Caco-2 (cell line): ENCODE results near the gene DMRTB1. TPM values are rescaled to one million over a fixed set of nuclear protein-coding genes. Genes with fewer than 3 reads are reported as not detected.
A peak's percentile ranks its signal among the peaks of the same experiment; 100 is the strongest.

ENCODE experiments used
- BruUV-seq: library from RNA; stranded (reverse); fragments of 400-500 nt; replicated peaks from 2 replicates; lab custom pipeline; 2021; lab: Mats Ljungman, UMichigan
- CTCF ChIA-PET: fragments of 300-600 bp; sonication (Branson Sonifier 250); formaldehyde crosslinking; loops from one replicate; lab custom pipeline; 2022; ENCODE audit warnings: antibody characterized with exemption; lab: Charles Lee
- POLR2A ChIA-PET: fragments of 300-600 bp; sonication (Branson Sonifier 250); formaldehyde crosslinking; loops from one replicate; lab custom pipeline; 2022; ENCODE audit warnings: antibody characterized with exemption; lab: Charles Lee
- DNase-seq, 2 experiments: peaks; one replicate each; pipeline versions ENCODE4 v3.0.0 to v3.0.0-alpha.2; 2020 to 2022
- H3K27me3 ChIP-seq: replicated peaks from 2 replicates; pipeline ENCODE4 v1.6.0; 2011; ENCODE audit warnings: low read length; ENCODE audit not compliant: control insufficient read depth, insufficient read depth
- H3K36me3 ChIP-seq: 2 replicates; pipeline ENCODE4 v1.5.1; 2011; ENCODE audit warnings: low read length; ENCODE audit not compliant: control insufficient read depth, insufficient read depth
- H3K4me1 ChIP-seq: fragments of 250-450 bp; sonication (Bioruptor Pico); 2 replicates; pipeline ENCODE4 v1.5.1; 2020; ENCODE audit warnings: mild to moderate bottlenecking
- H3K4me3 ChIP-seq: 2 replicates; pipeline ENCODE4 v1.5.1; 2011; ENCODE audit warnings: low read depth, mild to moderate bottlenecking, control low read depth, low read length
- H3K9me3 ChIP-seq: fragments of 250-450 bp; sonication (Bioruptor Pico); 2 replicates; pipeline ENCODE4 v1.5.1; 2020; ENCODE audit warnings: mild to moderate bottlenecking, moderate library complexity
- H3K27ac Mint-ChIP-seq: one replicate; pipeline ENCODE4 v1.8.0; 2022; ENCODE audit warnings: mixed read lengths; ENCODE audit not compliant: unreplicated experiment
- H3K27me3 Mint-ChIP-seq: one replicate; pipeline ENCODE4 v1.8.0; 2022; ENCODE audit warnings: mixed read lengths; ENCODE audit not compliant: insufficient read depth, unreplicated experiment
- H3K36me3 Mint-ChIP-seq: one replicate; pipeline ENCODE4 v1.8.0; 2022; ENCODE audit warnings: mild to moderate bottlenecking, mixed read lengths; ENCODE audit not compliant: insufficient read depth, unreplicated experiment
- H3K4me1 Mint-ChIP-seq: one replicate; pipeline ENCODE4 v1.8.0; 2022; ENCODE audit warnings: low read depth, mixed read lengths; ENCODE audit not compliant: unreplicated experiment
- H3K4me3 Mint-ChIP-seq: one replicate; pipeline ENCODE4 v1.8.0; 2022; ENCODE audit warnings: mild to moderate bottlenecking, moderate library complexity, mixed read lengths; ENCODE audit not compliant: unreplicated experiment
- H3K9me3 Mint-ChIP-seq: one replicate; pipeline ENCODE4 v1.8.0; 2022; ENCODE audit warnings: mixed read lengths; ENCODE audit not compliant: unreplicated experiment
- CTCF ChIP-seq, 2 experiments: fragments of 200-600 bp in 1 of 2; IDR thresholded peaks; 1 replicate in 1 of 2; 2 replicates in 1 of 2; pipeline versions ENCODE4 v1.5.1 to v1.8.0; 2011 to 2022; ENCODE audit warnings: antibody characterized with exemption in 1 of 2, control low read depth in 1 of 2, inconsistent platforms in 1 of 2, low read depth in 1 of 2, low read length in 1 of 2, mild to moderate bottlenecking in 1 of 2, moderate library complexity in 1 of 2; ENCODE audit not compliant: insufficient read depth in 1 of 2, severe bottlenecking in 1 of 2, unreplicated experiment in 1 of 2
- intact Hi-C: fragments of 100-400 bp; cut with micrococcal nuclease; formaldehyde crosslinking; loops from one replicate; pipeline ENCODE4 v1.10.0; 2022; ENCODE audit not compliant: unreplicated experiment
- total RNA-seq: library from RNA; stranded (reverse); gene quantifications from 2 replicates; pipeline ENCODE4 v1.2.3, GENCODE V29; 2022

Gene DMRTB1
- total RNA-seq, 1 experiment from 2014 or later, result not detected

- CTCF ChIA-PET, result no interaction called here
- no peak for DNase-seq
These were observed 9.0 kb upstream of the DMRTB1 start for GRCh38 chr1:53450225-53450624.

GRCh38 chr1:53454019-53454418, 5.2 kb upstream of the DMRTB1 start:
- no peaks in the 10 kb centered on the region for H3K4me1 ChIP-seq
- Mint-ChIP-seq H3K27me3 (peaks cover 3% of the 10 kb centered on the region), H3K27ac (no peak overlapping the region), H3K4me1 (peaks cover 6% of the 10 kb centered on the region), H3K9me3 (no peaks in the 10 kb centered on the region), H3K36me3 (no peaks in the 10 kb centered on the region), H3K4me3 (no peak overlapping the region)
- POLR2A ChIA-PET, result no interaction called here
- CTCF ChIA-PET, result no interaction called here
- DNase-seq, result no peak
- intact Hi-C loops, result no loop called here
- no peaks in the 10 kb centered on the region for H3K27me3 ChIP-seq
- BruUV-seq, result no TSS peak
- H3K4me3 ChIP-seq, result no peak overlapping the region
- H3K36me3 ChIP-seq, result no peaks in the 10 kb centered on the region
- no peaks in the 10 kb centered on the region for H3K9me3 ChIP-seq
- TF ChIP-seq CTCF (IDR thresholded peaks at IDR 0.05; ENCODE audit: insufficient read depth in 1 of 2, low read depth in 1 of 2, low read length in 1 of 2, severe bottlenecking in 1 of 2, unreplicated experiment in 1 of 2), result no peak

More at GRCh38 chr1:53450225-53450624, 9.0 kb upstream of the DMRTB1 start:
- Histone ChIP-seq H3K4me1 (peaks cover 5% of the 10 kb centered on the region; the same call in 1 of the 2 replicates), H3K36me3 (no peaks in the 10 kb centered on the region), H3K27me3 (no peaks in the 10 kb centered on the region), H3K9me3 (no peaks in the 10 kb centered on the region), H3K4me3 (no peak overlapping the region)
- Mint-ChIP-seq H3K36me3 (no peaks in the 10 kb centered on the region), H3K27ac (no peak overlapping the region), H3K27me3 (no peaks in the 10 kb centered on the region), H3K9me3 (no peaks in the 10 kb centered on the region), H3K4me1 (peaks cover 6% of the 10 kb centered on the region), H3K4me3 (no peak overlapping the region)
- POLR2A ChIA-PET, result no interaction called here
- peak in 1 of 2 experiments; percentile 19 for TF ChIP-seq CTCF (IDR thresholded peaks at IDR 0.05; ENCODE audit: insufficient read depth in 1 of 2, low read depth in 1 of 2, low read length in 1 of 2, severe bottlenecking in 1 of 2, unreplicated experiment in 1 of 2)
- no TSS peak for BruUV-seq
- intact Hi-C loops, result no loop called here

- ChIA-PET CTCF (no interaction called here), POLR2A (no interaction called here)
- Mint-ChIP-seq H3K4me1 (no peaks in the 10 kb centered on the region), H3K36me3 (no peaks in the 10 kb centered on the region), H3K27me3 (peaks cover 3% of the 10 kb centered on the region), H3K9me3 (no peaks in the 10 kb centered on the region), H3K4me3 (no peak overlapping the region), H3K27ac (no peak overlapping the region)
- Histone ChIP-seq H3K36me3 (no peaks in the 10 kb centered on the region), H3K27me3 (no peaks in the 10 kb centered on the region), H3K9me3 (no peaks in the 10 kb centered on the region), H3K4me1 (no peaks in the 10 kb centered on the region), H3K4me3 (no peak overlapping the region)
- DNase-seq, result no peak
- intact Hi-C loops, result no loop called here
- no peak for TF ChIP-seq CTCF (IDR thresholded peaks at IDR 0.05; ENCODE audit: insufficient read depth in 1 of 2, low read depth in 1 of 2, low read length in 1 of 2, severe bottlenecking in 1 of 2, unreplicated experiment in 1 of 2)
- no TSS peak for BruUV-seq
These were observed 3.7 kb upstream of the DMRTB1 start for GRCh38 chr1:53455364-53455991.
